GM12801 (cell line): Measurements from ENCODE around the gene PLPP2.

Experiments
- TF ChIP-seq, protein P1 (sequence below): IDR thresholded peaks from one replicate; pipeline ENCODE4 v1.5.1; 2011; ENCODE audit warnings: control low read depth; ENCODE audit not compliant: insufficient read length; ENCODE audit errors: extremely low read depth

PLPP2 gene

DNA sequence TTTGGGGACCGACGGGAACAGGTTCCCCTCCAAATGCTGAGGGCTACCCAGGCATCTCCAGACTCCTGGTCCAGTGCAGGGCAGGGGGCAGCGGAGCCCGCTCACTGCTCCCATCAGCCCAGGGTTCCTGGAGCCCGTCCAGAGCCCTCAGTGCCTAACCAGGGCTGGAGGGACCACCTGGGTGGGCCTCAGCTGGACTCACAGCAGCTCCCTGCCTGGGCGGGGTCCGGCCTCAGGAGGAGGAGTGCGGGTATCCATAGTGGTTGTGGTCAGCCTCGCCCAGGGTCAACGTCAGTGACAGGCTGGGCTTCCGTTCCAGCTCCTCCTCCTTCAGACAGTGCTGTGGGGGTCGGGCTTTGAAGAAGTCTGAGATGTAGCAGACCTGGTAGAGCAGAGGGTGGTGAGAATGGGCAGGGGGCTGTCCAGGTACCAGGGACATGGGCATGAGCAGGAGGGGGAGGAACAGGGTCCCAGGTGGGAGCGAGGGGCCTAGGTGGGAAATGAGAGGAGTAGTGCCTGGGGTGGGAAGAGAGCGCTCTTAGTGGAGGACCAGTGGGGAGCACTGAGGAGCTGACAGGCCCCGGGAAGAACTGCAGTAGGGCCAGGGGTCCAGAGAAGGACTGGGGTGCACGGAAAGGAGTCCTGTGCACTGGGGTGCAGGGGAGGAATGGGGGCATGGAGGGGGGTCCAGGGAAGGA lies 9.9 kb downstream of the PLPP2 start:
- TF ChIP-seq, protein P1, sequence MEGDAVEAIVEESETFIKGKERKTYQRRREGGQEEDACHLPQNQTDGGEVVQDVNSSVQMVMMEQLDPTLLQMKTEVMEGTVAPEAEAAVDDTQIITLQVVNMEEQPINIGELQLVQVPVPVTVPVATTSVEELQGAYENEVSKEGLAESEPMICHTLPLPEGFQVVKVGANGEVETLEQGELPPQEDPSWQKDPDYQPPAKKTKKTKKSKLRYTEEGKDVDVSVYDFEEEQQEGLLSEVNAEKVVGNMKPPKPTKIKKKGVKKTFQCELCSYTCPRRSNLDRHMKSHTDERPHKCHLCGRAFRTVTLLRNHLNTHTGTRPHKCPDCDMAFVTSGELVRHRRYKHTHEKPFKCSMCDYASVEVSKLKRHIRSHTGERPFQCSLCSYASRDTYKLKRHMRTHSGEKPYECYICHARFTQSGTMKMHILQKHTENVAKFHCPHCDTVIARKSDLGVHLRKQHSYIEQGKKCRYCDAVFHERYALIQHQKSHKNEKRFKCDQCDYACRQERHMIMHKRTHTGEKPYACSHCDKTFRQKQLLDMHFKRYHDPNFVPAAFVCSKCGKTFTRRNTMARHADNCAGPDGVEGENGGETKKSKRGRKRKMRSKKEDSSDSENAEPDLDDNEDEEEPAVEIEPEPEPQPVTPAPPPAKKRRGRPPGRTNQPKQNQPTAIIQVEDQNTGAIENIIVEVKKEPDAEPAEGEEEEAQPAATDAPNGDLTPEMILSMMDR: no peak

DNA sequence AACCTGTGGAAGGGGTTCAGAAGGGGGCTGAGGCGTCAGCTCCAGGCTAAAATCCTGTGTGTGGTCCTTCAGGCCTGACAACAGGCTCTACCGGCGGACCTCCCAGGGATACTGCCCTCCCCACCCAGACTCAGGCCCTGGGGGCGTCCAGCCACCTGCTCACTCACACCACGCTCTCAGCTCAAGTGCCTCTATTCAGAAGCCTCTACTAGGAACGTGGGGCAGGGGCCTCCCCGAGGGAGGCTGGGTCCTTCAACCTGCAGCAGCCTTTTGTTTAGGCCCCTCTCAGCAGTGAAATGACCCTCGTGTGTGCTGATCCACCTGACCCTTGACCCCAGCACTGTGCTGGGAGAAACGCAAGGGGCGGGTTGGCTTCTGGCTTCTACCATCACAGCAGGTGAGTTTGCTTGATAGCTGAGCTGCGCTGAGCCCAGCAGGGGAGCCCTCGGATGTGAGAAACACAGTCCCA lies 10.6 kb downstream of the PLPP2 start:
- TF ChIP-seq, protein P1: no peak

DNA sequence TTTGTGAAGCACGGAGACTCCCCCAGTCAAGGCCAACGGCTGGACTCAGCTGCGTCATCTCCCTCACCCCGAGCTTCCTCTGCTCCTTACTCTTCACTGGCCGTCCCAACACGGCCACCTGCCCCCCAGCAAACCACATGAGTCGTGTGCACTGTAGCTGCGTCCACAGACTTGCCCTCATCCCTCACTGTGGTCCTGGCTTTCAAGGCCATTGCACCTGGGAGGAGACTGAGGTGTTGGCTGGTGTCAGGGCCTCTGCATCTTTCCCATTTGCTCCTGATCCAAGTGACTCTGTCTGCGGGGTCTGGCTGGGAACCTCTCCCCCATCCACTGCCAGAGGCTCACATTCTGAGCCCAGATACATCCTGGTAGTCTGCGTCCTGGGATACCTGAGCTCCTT lies 11.5 kb downstream of the PLPP2 start:
- TF ChIP-seq, protein P1: no peak

DNA sequence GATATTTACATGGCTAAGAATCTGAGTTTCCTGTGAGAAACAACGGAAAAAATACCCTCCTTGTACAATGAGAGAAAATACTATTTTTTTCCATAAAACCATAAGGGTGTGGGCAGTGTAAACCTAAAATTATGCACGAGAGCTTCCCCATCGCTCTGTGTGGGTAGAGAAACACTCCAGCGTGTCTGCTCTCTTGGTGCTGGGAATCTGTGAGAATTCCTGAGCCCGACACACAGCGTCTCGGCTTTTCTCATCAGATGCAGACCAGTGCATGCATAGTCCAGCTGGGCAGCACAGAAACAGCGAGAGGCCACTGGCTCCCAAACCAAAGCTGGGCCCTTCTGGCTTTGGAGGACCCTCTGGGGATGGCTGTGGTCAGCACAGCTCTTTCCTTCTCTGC lies 12.0 kb downstream of the PLPP2 start:
- TF ChIP-seq, protein P1: no peak

DNA sequence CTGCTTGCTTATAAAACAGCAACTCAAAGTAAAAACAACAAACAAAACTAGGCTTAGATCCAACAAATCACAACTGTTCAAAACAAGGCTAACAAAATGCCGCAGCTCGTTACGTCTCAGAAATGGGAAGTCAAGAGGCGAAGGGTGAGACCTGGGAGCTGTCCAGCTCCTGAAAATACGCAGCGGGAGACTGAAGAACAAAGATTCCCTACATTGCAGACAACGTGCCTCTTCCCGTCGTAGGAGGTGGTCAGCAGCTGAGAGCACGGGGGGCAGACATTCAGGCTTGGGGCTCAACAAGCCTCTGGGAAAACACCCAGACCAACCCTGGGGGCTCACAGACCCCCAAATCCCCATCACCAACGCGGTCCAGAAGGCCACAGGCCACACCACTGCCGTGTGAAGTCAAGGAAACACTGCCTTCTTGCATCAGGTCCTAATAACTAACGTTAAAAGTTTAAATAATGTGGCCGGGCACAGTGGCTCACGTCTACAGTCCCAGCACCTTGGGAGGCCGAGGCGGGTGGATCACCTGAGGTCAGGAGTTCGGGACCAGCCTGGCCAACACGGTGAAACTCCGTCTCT lies 13.5 kb downstream of the PLPP2 start:
- TF ChIP-seq, protein P1: no peak

DNA sequence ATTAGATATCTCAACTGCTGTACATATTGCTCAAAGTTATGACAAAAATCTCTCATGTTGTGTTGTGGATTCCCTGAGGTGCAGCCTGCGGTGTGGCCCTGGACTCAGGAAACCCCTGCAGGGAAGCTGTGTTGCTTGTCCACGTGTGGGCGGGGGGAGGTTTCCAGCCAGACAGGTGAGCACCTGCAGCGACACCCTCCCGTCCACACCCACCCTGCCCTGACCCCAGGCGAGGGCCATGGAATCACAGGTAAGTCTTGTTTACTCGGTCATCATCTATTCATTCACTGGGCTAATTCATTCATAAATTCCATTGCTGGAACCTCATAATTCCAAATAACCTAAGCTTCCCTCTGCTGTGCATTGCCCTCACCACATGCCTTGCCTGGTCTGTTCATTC lies 14.1 kb downstream of the PLPP2 start:
- TF ChIP-seq, protein P1: no peak

DNA sequence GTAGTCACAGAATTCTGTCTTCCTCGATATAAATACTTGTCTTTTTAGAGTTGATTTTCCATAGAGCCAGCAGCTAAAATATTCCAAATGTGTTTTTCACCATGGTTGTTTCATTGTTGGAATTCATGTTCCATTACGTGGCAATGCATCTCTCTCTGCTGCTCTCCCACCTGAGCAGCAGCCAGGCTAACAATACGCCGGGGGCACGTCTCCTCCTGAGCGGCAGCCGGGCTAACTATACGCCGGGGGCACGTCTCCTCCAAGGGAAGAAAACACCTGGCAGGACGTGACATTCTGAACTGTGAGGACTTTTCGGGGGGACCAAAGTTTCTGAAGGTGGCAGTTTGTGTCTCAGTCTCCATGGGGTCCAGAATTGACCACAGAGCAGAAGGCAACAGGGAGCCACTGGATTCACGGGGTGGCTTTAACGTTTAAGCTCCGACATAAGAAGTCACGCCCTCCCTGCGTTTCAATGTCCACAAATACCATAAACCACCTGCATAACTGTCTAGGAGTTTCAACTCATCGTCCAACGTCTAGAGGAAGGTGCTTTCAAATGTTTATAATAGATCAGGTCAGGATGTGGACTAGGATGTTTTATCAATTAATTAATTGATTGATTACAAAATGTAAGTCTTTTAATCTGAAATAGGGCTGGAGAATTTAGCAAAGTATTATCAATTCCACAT lies 15.1 kb downstream of the PLPP2 start:
- TF ChIP-seq, protein P1: no peak
